T-helper 1 cell treated with Interleukin-12 subunit alpha and Interleukin-12 subunit beta and Interleukin-4 antibody, amounts not matched to agents 30 ng/mL and 1 ng/mL, for 36 hours (primary cell): Measurements from ENCODE around the gene KMO. TPM values are rescaled to one million over a fixed set of nuclear protein-coding genes. Genes with fewer than 3 reads are reported as not detected.

Experiments
- intact Hi-C: fragments of 100-400 bp; cut with micrococcal nuclease; formaldehyde crosslinking; loops from one replicate; pipeline ENCODE4 v1.15.1; 2024
- total RNA-seq: library from RNA; stranded (reverse); gene quantifications from 2 replicates; pipeline ENCODE4 v1.2.3, GENCODE V29; 2022

KMO gene
- total RNA-seq, 1 donor from 2014 or later, result not detected

DNA sequence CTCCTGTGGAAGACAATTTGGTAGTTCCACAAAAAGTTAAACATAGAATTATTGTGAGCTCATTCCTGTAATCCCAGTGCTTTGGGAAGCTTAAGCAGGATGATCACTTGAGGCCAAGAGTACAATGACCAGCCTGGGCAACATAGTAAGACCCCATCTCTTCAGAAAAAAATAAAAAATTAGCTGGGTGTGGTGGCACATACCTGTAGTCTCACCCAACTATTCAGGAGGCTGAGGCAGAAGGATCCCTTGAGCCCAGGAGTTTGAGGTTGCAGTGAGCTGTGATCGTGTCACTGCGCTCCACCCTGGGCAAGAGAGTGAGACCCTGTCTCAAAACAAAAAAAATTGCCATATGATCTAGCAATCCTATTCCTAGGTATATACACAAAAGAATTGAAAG lies 112.1 kb downstream of the KMO start:
- intact Hi-C loops, result no loop called here

DNA sequence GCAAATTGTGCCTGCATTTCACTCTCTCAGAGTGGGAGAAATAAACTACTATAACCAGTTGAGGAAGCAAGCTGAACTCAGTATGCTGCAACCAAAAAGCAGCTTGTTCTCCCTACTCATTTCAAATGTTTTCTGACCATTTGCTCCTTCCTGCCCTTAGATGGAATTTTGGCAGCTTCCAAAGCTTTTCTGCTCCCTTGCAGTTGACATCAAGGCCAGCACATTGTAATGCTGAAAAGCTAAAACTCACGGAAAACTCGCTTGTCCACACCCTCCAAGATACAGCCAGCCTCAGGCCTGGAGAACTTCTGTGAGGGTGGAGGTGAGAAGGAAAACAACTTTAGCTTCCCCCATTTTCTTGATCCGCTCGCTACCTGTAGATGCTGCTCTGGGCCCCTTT lies 113.0 kb downstream of the KMO start:
- intact Hi-C loops, result no loop called here

Other genes with a start within 250 kb of the KMO start
- not detected in 2 replicates for gene RGS7, start 175.2 kb upstream of the KMO start, total RNA-seq
- 53.8 and 55.3 TPM in 2 replicates for gene FH, start 12.6 kb upstream of the KMO start, total RNA-seq
- gene CHML, start 108.0 kb downstream of the KMO start, total RNA-seq, result 8.5 and 9.5 TPM in 2 replicates
- gene OPN3, start 108.0 kb downstream of the KMO start, total RNA-seq, result 11.0 and 11.7 TPM in 2 replicates
- gene WDR64, start 119.9 kb downstream of the KMO start, total RNA-seq, result 0.44 TPM in 1 of 2 replicates, not detected in the other